Gastrocnemius medialis (tissue), 4 donors: Measurements from ENCODE around the gene DERL3. TPM values are rescaled to one million over a fixed set of nuclear protein-coding genes. Genes with fewer than 3 reads are reported as not detected.

Source experiments
- ATAC-seq, 2 donors: fragments of 150-250 bp; one replicate each; pipeline ENCODE4 v1.9.1; 2016
- DNase-seq, 2 donors: peaks; one replicate each; pipeline ENCODE4 v3.0.0-alpha.2; 2019
- H3K27ac ChIP-seq, 4 donors: fragments of 200-600 bp; sonication (generic); 1 replicate in 1 of 4; 2 replicates in 3 of 4; pipeline ENCODE4 v1.5.1; 2016 to 2018; ENCODE audit warnings: mild to moderate bottlenecking in 2 of 4, moderate library complexity in 1 of 4
- H3K27me3 ChIP-seq, 3 donors: fragments of 200-600 bp; sonication (generic) in 2 of 3; 1 replicate in 1 of 3; 2 replicates in 2 of 3; pipeline versions ENCODE4 v1.5.1 to v1.6.0; 2016 to 2019; ENCODE audit warnings: mild to moderate bottlenecking in 1 of 3, moderate library complexity in 1 of 3
- H3K36me3 ChIP-seq, 2 donors: fragments of 200-600 bp; sonication (generic) in 1 of 2; one replicate each; pipeline ENCODE4 v1.5.1; 2017 to 2018
- H3K4me1 ChIP-seq, 2 donors: fragments of 200-600 bp; sonication (generic) in 1 of 2; one replicate each; pipeline ENCODE4 v1.5.1; 2016 to 2017; ENCODE audit warnings: mild to moderate bottlenecking in 2 of 2
- H3K4me3 ChIP-seq, 4 donors: fragments of 200-600 bp; sonication (generic) in 3 of 4; 1 replicate in 1 of 4; 2 replicates in 3 of 4; pipeline ENCODE4 v1.5.1; 2016 to 2019; ENCODE audit warnings: mild to moderate bottlenecking in 2 of 4
- H3K9me3 ChIP-seq, 3 donors: fragments of 200-600 bp; sonication (generic) in 2 of 3; 1 replicate in 1 of 3; 2 replicates in 2 of 3; pipeline ENCODE4 v1.5.1; 2016 to 2019
- CTCF ChIP-seq, 5 experiments: fragments of 450-650 bp in 3 of 5; fragments of 200-600 bp in 2 of 5; sonication (generic) in 2 of 5; IDR thresholded peaks in 4 of 5; conservative IDR thresholded peaks in 1 of 5; 1 replicate in 4 of 5; 2 replicates in 1 of 5; pipeline ENCODE4 v1.5.1; 2016 to 2019; ENCODE audit warnings: antibody characterized with exemption in 5 of 5, mild to moderate bottlenecking in 3 of 5, moderate library complexity in 3 of 5
- POLR2A ChIP-seq, 2 donors: fragments of 450-650 bp; IDR thresholded peaks; one replicate each; pipeline ENCODE4 v1.6.1; 2017; ENCODE audit warnings: antibody characterized with exemption in 2 of 2, mild to moderate bottlenecking in 2 of 2, moderate library complexity in 2 of 2
- in situ Hi-C, 4 donors: fragments of 200-750 bp; cut with MboI; loops; one replicate each; pipeline versions ENCODE4 v1.15.0 to v1.8.0; 2017; ENCODE audit warnings: low sequenced_read_pairs in 4 of 4
- intact Hi-C: fragments of 100-400 bp; cut with DNase I; formaldehyde crosslinking; loops from one replicate; pipeline ENCODE4 v1.15.1; 2023; ENCODE audit warnings: low total_unique reads
- total RNA-seq, 4 donors: library from RNA; depleted of rRNA; stranded (reverse); fragments of >200 nt; gene quantifications; one replicate each; pipeline versions ENCODE4 v1.1.0 to v1.2.3, GENCODE V29; 2016

The DERL3 gene
- total RNA-seq, 4 donors from 2014 or later, result 0.72 to 1.5 (median 1.3) TPM

DNA sequence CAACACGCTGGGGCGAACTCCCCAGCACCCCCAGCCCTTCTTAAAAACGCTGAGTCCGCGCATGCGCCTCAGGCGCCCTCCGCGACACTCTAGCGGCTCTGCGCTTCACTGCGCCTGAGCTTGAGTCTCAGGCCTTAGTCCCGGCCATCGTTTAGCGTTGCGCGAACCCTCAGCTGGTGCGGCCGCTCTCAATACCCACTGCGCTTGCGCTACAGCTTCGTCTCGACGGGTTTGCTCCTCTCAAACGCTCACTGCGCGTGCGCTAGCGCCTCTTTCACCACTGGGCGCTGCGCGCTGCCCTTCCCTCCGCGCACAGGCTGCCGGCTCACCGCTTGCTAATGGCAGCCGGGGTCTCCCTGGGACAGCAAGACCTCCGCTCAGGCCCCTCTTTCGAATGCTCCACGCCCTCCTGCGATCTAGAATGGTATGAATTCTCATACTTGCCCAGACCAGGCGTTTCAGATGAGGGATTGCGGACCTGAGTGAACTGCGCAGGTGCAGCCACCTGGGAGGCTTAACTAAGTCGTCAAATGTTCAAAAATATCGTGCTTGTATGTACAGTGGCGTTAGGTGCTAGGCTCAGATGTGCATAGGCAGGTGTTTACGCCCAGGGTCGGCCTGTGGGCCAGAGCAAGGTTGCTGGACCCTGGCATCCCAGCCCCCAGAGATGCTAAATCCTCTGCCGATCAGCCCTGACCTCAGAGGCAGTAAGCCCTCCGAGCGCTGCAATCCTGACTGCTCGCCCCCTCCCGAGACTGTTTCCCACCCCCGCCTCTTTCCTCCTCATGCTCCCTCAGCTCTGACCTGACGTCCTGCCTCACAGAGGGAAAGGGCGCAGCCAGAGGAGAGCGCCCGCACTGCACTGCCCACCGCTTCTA lies 19.0 kb upstream of the DERL3 start, which contains the start of gene SLC2A11:
Gene SLC2A11, plus strand, starts transcription at position 270 of the 878 bp plus-strand sequence. Its CDS starts 125 bp downstream, at position 395.
- Histone ChIP-seq H3K4me3 (peak within 1 kb of the TSS; percentile 77 to 88 (median 86)), H3K36me3 (no peaks in the 10 kb centered on the region), H3K9me3 (no peaks in the 10 kb centered on the region), H3K27ac (peak within 1 kb of the TSS; percentile 94 to 99 (median 98)), H3K27me3 (no peaks in the 10 kb centered on the region), H3K4me1 (peaks cover 18 to 23% of the 10 kb centered on the region in 2 donors)
- in situ Hi-C loops (loop anchor here in 3 of 4 donors (10.0 to 25.0 kb wide), 2 partner anchors 313 to 321 kb away; no protein-coding TSS in a partner anchor), intact Hi-C loops (loop anchor here (5.0 kb wide), 1 partner anchor 34 kb away; the partner anchor contains the start of gene MIF)
- ATAC-seq (peak; percentile 94 to 95), DNase-seq (peak; percentile 94 to 97)
- TF ChIP-seq POLR2A (IDR thresholded peaks at IDR 0.05), result peak; percentile 70 to 87
- TF ChIP-seq CTCF (IDR thresholded peaks at IDR 0.05 in 4 of 5, conservative IDR thresholded peaks at IDR 0.05 in 1 of 5), result peak in 2 of 5 experiments; percentile 23 to 33

DNA sequence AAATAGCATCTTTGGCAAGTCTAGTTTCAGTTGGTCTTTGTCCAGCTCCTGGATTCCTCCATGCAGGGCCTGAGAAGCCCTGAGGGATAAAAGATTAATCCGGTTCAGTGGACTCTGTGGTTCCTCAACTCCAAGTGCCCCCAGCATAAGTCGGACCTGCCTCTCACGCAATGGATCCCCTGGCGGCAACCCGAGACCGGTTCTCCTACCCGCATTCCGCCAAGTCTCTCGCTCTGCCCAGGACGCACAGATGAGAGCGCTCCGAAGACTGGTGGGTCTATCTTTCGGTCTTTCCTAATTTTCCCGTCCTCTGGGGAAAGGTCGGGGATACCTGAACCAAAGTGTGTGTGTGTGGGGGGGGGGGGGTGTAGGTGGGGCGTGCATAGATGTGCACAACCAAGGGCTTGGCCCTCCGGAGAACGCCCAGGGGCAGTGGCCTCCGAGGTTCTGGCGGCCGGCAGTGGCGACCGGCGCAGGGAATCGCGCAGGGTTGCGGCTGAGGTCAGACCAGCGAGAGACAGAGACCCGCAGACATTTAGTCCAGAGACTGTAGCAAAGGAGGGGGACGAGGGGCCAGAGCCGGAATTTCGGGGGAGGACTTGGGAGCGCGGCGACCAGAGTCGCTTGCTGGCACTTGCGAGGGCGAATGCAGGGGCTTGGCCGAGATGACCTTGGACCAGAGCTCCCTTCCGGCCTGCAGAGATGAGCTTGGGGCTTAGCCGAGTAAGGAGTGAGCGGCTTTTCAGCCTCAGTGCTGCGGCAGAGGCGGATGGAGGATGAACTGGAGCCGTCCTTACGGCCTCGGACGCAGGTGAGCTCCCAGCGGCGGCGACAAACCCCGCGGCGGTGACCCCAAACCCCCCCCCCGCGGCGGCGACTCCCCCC lies 18.2 kb upstream of the DERL3 start:
- in situ Hi-C loops (loop anchor here in 3 of 4 donors (10.0 to 25.0 kb wide), 2 partner anchors 312 to 320 kb away; no protein-coding TSS in a partner anchor), intact Hi-C loops (loop anchor here (5.0 kb wide), 1 partner anchor 35 kb away; the partner anchor contains the start of gene MIF)
- H3K36me3 ChIP-seq, result no peaks in the 10 kb centered on the region
- no peaks in the 10 kb centered on the region for H3K9me3 ChIP-seq
- H3K27ac ChIP-seq, result peak overlapping the region; percentile 94 to 99 (median 98)
- no peaks in the 10 kb centered on the region for H3K27me3 ChIP-seq
- peak in 1 of 2 donors; percentile 61 for DNase-seq
- peak overlapping the region; percentile 77 to 88 (median 86) for H3K4me3 ChIP-seq
- peaks cover 18 to 23% of the 10 kb centered on the region in 2 donors for H3K4me1 ChIP-seq
- peak; percentile 55 for ATAC-seq
- TF ChIP-seq CTCF (IDR thresholded peaks at IDR 0.05 in 4 of 5, conservative IDR thresholded peaks at IDR 0.05 in 1 of 5), result peak in 1 of 5 experiments; percentile 37
- TF ChIP-seq POLR2A (IDR thresholded peaks at IDR 0.05), result peak in 1 of 2 donors; percentile 13

- ATAC-seq, result no peak
- no peaks in the 10 kb centered on the region for H3K9me3 ChIP-seq
- H3K4me1 ChIP-seq, result peaks cover 17 to 25% of the 10 kb centered on the region in 2 donors
- H3K36me3 ChIP-seq, result no peaks in the 10 kb centered on the region
- intact Hi-C loops, result no loop called here
- no peak for TF ChIP-seq POLR2A (IDR thresholded peaks at IDR 0.05)
- TF ChIP-seq CTCF (IDR thresholded peaks at IDR 0.05 in 4 of 5, conservative IDR thresholded peaks at IDR 0.05 in 1 of 5), result no peak
- H3K27me3 ChIP-seq, result no peaks in the 10 kb centered on the region
- H3K27ac ChIP-seq, result no peak overlapping the region
- H3K4me3 ChIP-seq, result no peak overlapping the region
- in situ Hi-C loops, result loop anchor here in 3 of 4 donors (5.0 to 25.0 kb wide), 3 partner anchors 78 to 313 kb away; partner anchors contain the start of gene MMP11 (in 1 of the 3)
- DNase-seq, result peak in 1 of 2 donors; percentile 11
Measured at GRCh38 chr22:23850136-23850611, 11.4 kb upstream of the DERL3 start.
